Upper lobe of left lung (tissue), 6 donors: ENCODE results near the gene PAX5. TPM values are rescaled to one million over a fixed set of nuclear protein-coding genes. Genes with fewer than 3 reads are reported as not detected.

Experiments
- ATAC-seq, 2 donors: fragments of 200-7000 bp; cut with Tn5 transposase; one replicate each; pipeline ENCODE4 v1.9.1; 2022; ENCODE audit warnings: mild to moderate bottlenecking in 2 of 2, moderate library complexity in 2 of 2; ENCODE audit not compliant: low FRiP score in 2 of 2
- DNase-seq, 2 donors: peaks; one replicate each; pipeline ENCODE4 v3.0.0-alpha.2; 2019 to 2020
- H3K27ac ChIP-seq, 4 donors: fragments of 200-600 bp; sonication (generic); one replicate each; pipeline ENCODE4 v1.5.1; 2016 to 2019
- H3K27me3 ChIP-seq, 4 donors: fragments of 200-600 bp; sonication (generic); one replicate each; pipeline ENCODE4 v1.5.1; 2017 to 2019
- H3K36me3 ChIP-seq, 4 donors: fragments of 200-600 bp; sonication (generic); one replicate each; pipeline ENCODE4 v1.5.1; 2016 to 2019
- H3K4me1 ChIP-seq, 4 donors: fragments of 200-600 bp; sonication (generic); one replicate each; pipeline ENCODE4 v1.5.1; 2018 to 2019
- H3K4me3 ChIP-seq, 4 donors: fragments of 200-600 bp; sonication (generic); one replicate each; pipeline ENCODE4 v1.5.1; 2017 to 2019; ENCODE audit warnings: mild to moderate bottlenecking in 2 of 4, moderate library complexity in 1 of 4
- H3K9me3 ChIP-seq, 4 donors: fragments of 200-600 bp; sonication (generic); one replicate each; pipeline ENCODE4 v1.5.1; 2018 to 2019
- CTCF ChIP-seq, 6 experiments: fragments of 450-650 bp in 4 of 6; fragments of 200-600 bp in 2 of 6; sonication (generic) in 2 of 6; IDR thresholded peaks; one replicate each; pipeline ENCODE4 v1.5.1; 2016 to 2019; ENCODE audit warnings: antibody characterized with exemption in 6 of 6
- EP300 ChIP-seq, 4 donors: sonication (generic); formaldehyde crosslinking; IDR thresholded peaks; one replicate each; pipeline ENCODE4 v1.5.1; 2017; ENCODE audit warnings: antibody characterized with exemption in 4 of 4, control low read depth in 2 of 4
- POLR2A ChIP-seq, 4 donors: fragments of 450-650 bp; IDR thresholded peaks; one replicate each; pipeline ENCODE4 v1.5.1; 2016 to 2017; ENCODE audit warnings: antibody characterized with exemption in 4 of 4, mild to moderate bottlenecking in 2 of 4
- POLR2AphosphoS5 ChIP-seq, 2 donors: sonication (generic); formaldehyde crosslinking; IDR thresholded peaks; one replicate each; pipeline ENCODE4 v1.5.1; 2017; ENCODE audit warnings: antibody characterized with exemption in 2 of 2
- WGBS, 2 donors: methylation state at CpG; one replicate each; pipeline ENCODE4 v1.1.5; 2017 to 2018; 5-methylcytosine and 5-hydroxymethylcytosine counted together
- total RNA-seq, 6 donors: library from RNA; depleted of rRNA in 4 of 6; stranded (reverse); fragments of >200 nt in 4 of 6; gene quantifications; one replicate each; pipeline versions ENCODE4 v1.1.0 to v1.2.1, GENCODE V29; 2016 to 2021
- donor health status: DM: no; HTN: no; CAD: no; lungs with moderate emphysema.
- donor health status: DM: no; HTN: yes; CAD: no; lungs with severe emphysema.

Gene PAX5
- total RNA-seq, 6 donors from 2014 or later, result under 0.01 to 0.64 (median 0.43) TPM; not detected in 1

GRCh38 chr9:36928670-36929349 lies 105.3 kb downstream of the PAX5 start:
- ATAC-seq, result no peak
- H3K36me3 ChIP-seq, result no peaks in the 10 kb centered on the region

GRCh38 chr9:36928210-36928609 lies 105.9 kb downstream of the PAX5 start:
- DNase-seq (peak in 1 of 2 donors; percentile 0), ATAC-seq (no peak)
- Histone ChIP-seq H3K36me3 (no peaks in the 10 kb centered on the region), H3K4me1 (no peaks in the 10 kb centered on the region), H3K9me3 (peaks cover 0 to 5% (median 2%) of the 10 kb centered on the region in 4 donors), H3K27ac (no peak overlapping the region), H3K4me3 (no peak overlapping the region), H3K27me3 (no peaks in the 10 kb centered on the region)
- no peak for TF ChIP-seq POLR2A (IDR thresholded peaks at IDR 0.05)
- no peak for TF ChIP-seq EP300 (IDR thresholded peaks at IDR 0.05)
- no peak for TF ChIP-seq CTCF (IDR thresholded peaks at IDR 0.05)
- no peak for TF ChIP-seq POLR2AphosphoS5 (IDR thresholded peaks at IDR 0.05)
- WGBS, 2 donors, result 95 to 98% methylated on average over 2 of the region's 2 CpGs

More at GRCh38 chr9:36928670-36929349, 105.3 kb downstream of the PAX5 start:
- no peaks in the 10 kb centered on the region for H3K4me1 ChIP-seq
- 29 to 42% methylated on average over 3 of the region's 3 CpGs for WGBS, 2 donors
- no peak for TF ChIP-seq EP300 (IDR thresholded peaks at IDR 0.05)
- no peak for TF ChIP-seq POLR2A (IDR thresholded peaks at IDR 0.05)
- TF ChIP-seq POLR2AphosphoS5 (IDR thresholded peaks at IDR 0.05), result no peak
- TF ChIP-seq CTCF (IDR thresholded peaks at IDR 0.05), result no peak
- DNase-seq, result no peak
- H3K9me3 ChIP-seq, result peaks cover 0 to 5% (median 2%) of the 10 kb centered on the region in 4 donors
- H3K27ac ChIP-seq, result no peak overlapping the region
- no peak overlapping the region for H3K4me3 ChIP-seq
- H3K27me3 ChIP-seq, result no peaks in the 10 kb centered on the region

- Histone ChIP-seq H3K4me3 (no peak overlapping the region), H3K4me1 (no peaks in the 10 kb centered on the region), H3K27me3 (no peaks in the 10 kb centered on the region), H3K36me3 (no peaks in the 10 kb centered on the region), H3K27ac (no peak overlapping the region), H3K9me3 (no peaks in the 10 kb centered on the region)
- DNase-seq (no peak), ATAC-seq (no peak)
- TF ChIP-seq POLR2AphosphoS5 (IDR thresholded peaks at IDR 0.05), result no peak
- TF ChIP-seq EP300 (IDR thresholded peaks at IDR 0.05), result no peak
- no peak for TF ChIP-seq POLR2A (IDR thresholded peaks at IDR 0.05)
- no peak for TF ChIP-seq CTCF (IDR thresholded peaks at IDR 0.05)
- 38 to 55% methylated on average over 4 of the region's 4 CpGs for WGBS, 2 donors
Observed at GRCh38 chr9:36924757-36925432, 109.2 kb downstream of the PAX5 start.

GRCh38 chr9:36924071-36924470 lies 110.0 kb downstream of the PAX5 start:
- H3K4me1 ChIP-seq, result no peaks in the 10 kb centered on the region
- H3K9me3 ChIP-seq, result no peaks in the 10 kb centered on the region
- ATAC-seq (no peak), DNase-seq (no peak)
- H3K4me3 ChIP-seq, result no peak overlapping the region
- TF ChIP-seq POLR2AphosphoS5 (IDR thresholded peaks at IDR 0.05), result no peak
- no peak for TF ChIP-seq POLR2A (IDR thresholded peaks at IDR 0.05)
- TF ChIP-seq EP300 (IDR thresholded peaks at IDR 0.05), result no peak
- H3K36me3 ChIP-seq, result no peaks in the 10 kb centered on the region
- no peak overlapping the region for H3K27ac ChIP-seq
- no peaks in the 10 kb centered on the region for H3K27me3 ChIP-seq
- WGBS, 2 donors, result 66 to 69% methylated on average over 4 of the region's 4 CpGs

GRCh38 chr9:36923025-36923625 lies 110.9 kb downstream of the PAX5 start:
- Histone ChIP-seq H3K4me1 (no peaks in the 10 kb centered on the region), H3K9me3 (no peaks in the 10 kb centered on the region), H3K4me3 (no peak overlapping the region), H3K27me3 (no peaks in the 10 kb centered on the region), H3K36me3 (no peaks in the 10 kb centered on the region), H3K27ac (no peak overlapping the region)
- WGBS, 2 donors, result 86% methylated on average over 5 to 7 of the region's 7 CpGs
- peak in 1 of 2 donors; percentile 5 for ATAC-seq
- TF ChIP-seq EP300 (IDR thresholded peaks at IDR 0.05), result no peak
- TF ChIP-seq POLR2A (IDR thresholded peaks at IDR 0.05), result no peak
- TF ChIP-seq POLR2AphosphoS5 (IDR thresholded peaks at IDR 0.05), result no peak
- TF ChIP-seq CTCF (IDR thresholded peaks at IDR 0.05), result no peak
- DNase-seq, result no peak
